ENCODE data around the gene SEPTIN12.
"Not testable (repeated sequence)": the region's sequence is repeated elsewhere in the genome, so short reads cannot be mapped to it uniquely, and the experiment has no call there.

The SEPTIN12 gene

DNA sequence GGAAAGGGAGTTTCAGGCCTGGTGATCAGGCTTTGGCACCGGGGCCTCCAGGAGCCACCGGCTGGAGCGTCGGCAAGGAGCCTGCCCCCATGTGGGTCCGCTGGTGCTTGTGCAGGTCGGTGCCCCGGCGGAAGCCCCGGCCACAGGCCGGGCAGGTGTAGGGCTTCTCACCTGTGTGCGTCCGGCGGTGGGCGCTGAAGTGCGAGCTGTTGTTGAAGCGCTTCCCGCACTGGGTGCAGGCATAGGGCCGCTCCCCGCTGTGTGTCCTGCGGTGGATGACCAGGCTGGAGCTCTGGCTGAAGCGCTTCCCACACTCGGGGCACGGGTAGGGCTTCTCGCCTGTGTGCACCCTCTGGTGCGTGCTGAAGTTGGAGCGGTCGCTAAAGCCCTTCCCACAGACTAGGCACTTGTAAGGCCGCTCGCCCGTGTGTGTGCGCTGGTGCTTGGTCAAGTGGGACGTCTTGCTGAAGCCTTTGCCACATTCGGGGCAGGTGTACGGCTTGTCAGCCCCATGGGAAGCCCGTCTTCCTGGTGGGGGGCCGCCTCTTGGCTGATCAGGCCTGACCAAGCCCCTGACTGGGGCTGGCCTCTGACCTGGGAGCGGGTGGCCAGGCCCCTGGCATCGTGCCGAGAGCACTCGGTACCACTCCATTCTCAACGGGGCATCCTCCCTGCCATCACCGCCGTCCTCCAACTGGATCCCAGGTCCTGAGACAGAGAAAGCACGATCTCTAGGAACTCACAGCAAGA is 35.6 kb downstream of the SEPTIN12 start:
- DNase-seq = no peak

DNA sequence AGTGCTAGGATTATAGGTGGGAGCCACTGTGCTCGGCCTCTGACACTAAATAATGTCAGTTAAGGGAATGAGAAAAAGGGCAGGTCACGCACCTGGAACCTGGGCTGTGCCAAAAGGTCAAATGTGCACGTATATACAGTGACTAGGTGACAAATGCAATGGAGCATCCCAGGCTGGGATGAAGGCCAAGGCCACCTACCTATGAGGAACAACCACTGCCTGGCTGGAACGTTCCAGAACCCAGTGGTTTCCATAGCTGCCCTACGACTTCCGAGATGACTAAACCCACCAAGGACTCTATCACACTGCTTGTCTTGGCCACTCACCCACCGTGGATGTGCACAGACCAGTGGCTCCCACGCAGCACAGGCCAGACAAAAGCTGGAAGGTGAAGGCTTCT is 37.2 kb downstream of the SEPTIN12 start:
- DNase-seq = no peak

DNA sequence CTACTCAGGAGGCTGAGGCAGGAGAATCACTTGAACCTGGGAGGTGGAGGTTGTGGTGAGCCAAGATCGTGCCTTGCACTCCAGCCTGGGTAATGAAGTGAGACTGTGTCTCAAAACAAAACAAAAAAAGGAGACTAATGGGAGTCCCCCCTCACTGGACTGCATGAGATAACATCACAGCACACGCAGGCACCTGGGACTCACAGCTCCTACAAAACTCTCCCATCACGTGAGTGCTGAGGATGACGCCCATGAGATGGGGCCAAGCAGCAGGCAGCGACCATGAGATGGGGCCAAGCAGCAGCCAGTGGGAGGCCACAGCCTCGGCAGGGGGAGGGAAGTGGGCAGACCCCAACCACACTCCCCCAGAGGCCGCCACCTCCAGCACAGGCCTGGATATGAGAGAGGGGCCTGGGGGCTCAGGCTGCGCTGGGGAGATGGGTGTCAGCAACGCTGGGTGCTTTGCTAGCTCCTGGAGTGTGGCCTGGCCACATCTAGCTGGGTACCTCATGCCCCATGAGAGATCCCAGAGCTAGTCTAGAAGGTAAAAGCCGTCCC is 38.4 kb downstream of the SEPTIN12 start:
- no peak for DNase-seq

DNA sequence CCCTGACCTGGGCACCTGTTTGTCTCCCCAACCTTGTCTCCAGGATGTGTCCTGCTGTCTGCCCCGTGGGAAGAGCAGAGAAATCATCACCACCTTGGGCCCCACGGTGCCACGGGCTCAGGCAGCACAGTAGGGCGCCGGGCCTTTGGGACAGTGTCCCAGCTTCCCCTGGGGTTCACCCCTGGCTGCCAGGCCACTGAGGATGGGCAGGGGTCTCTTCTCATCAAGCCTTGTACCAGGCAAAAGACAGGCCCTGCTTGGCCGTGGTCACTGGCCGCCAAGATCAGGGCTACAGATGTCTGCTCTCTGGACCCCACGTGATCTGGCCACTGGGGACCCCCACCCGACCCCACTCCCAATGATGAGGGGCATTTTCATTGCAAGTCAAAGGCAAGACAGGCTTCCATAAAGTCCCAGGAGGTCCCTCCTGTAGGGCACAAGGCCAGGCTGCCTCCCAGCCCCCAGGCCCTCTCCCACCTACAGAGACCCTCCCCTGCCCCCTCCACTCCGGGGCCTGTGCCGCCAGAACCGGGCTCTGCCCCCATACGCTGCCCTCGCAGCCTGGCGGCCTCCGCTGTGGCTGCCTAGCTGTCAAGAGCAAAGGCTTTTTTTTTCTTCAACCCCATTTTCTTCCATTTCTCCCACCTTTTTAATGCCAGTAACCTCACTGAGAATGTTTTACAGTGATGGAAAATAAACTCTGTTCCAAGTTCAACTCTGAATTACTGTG is 39.3 kb downstream of the SEPTIN12 start:
- no peak for DNase-seq

DNA sequence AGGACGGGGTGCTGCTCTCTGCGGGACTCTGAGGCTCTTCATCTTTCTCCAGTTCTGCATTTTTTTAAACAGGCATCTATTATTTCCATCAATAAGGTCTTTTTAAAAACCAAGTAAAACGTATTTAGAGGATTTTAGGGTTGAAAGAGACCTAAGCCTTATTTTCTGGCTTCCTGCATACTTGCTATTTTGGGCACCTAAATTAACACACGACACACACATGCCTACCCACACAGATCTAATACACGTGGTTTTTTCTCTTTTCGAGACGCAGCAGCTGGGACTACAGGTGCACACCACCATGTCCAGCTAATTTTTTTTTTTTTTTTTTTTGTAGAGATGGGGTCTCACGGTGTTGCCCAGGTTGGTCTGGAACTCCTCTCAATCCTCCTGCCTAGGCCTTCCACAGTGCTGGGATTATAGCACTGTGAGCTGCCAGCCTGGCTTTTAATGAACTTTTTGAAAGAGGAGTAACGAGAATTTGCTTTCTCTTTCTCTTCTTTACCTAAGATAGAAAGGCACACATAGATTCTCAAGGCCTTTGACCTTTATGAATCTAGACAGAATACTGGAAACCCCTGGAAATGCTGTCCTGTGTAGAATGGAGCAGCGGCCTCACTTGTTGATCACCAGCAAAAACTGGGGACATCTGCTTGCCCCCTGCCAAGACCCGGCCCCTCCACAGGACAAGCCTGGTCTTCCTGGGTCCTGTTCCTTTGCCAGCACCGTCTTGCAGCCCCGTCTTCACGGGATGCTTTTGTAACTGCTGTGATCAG is 40.1 kb downstream of the SEPTIN12 start:
- DNase-seq = no peak

DNA sequence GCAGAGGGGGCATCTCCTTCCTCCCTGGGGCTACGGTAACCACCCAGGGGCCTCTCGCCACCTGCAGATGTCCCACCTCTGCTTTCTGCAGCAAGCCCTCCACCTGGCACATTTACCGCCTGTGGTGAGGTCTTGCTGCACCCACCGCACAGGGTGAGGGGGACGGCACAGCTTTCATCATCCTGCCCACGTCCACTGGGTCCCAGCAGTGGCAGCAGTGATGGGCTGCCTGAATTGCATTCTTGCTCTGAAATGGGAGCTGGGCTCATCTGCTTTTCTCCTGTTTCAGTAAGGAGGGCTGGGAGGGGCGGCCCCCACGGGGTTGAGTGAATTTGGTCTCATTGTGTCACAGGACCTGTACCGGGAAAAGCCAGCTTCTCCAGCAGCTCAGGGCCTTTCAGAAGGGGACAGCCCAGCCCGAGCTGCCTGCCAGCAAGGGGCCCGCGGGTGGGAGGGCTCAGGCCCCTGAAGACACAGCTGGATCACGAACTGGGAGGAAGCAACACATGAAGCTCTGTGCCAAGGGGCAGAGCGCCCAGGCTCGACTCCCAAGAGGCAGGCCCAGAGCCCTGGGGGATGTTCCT is 41.1 kb downstream of the SEPTIN12 start:
- DNase-seq = no peak

DNA sequence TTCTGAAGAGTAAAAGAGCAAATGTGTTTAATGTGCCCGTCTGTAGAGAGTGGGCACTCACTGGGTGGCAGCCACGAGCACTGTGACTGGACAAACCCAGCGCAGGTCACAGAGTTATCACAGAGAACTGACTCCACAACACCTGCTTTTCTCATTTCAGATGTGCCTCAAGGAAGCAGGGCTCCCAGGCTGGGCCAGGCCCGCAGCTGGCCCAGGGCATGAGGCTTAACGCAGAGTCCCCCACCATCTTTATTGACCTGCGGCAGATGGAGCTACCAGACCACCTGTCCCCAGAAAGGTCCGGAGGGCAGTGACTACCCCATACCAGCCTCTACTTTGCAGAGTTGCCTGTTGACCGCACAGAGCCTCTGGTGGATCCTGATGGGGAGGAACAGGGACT is 41.9 kb downstream of the SEPTIN12 start:
- DNase-seq = no peak

DNA sequence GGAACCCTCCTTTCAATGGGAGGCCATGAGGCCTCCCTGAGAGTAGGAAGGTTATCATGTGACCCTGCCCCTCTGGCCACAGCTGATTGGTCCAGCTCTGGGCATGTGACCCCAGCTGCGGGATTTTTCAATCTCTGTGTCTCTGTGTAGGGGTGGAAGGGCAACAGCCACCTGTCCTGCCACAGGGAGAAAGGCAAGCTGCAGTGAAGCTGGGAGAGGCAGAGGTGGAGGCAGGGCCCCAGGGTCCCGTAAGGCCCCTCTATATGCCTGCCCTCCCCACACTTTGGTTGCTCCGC is 42.9 kb downstream of the SEPTIN12 start:
- no peak for DNase-seq

DNA sequence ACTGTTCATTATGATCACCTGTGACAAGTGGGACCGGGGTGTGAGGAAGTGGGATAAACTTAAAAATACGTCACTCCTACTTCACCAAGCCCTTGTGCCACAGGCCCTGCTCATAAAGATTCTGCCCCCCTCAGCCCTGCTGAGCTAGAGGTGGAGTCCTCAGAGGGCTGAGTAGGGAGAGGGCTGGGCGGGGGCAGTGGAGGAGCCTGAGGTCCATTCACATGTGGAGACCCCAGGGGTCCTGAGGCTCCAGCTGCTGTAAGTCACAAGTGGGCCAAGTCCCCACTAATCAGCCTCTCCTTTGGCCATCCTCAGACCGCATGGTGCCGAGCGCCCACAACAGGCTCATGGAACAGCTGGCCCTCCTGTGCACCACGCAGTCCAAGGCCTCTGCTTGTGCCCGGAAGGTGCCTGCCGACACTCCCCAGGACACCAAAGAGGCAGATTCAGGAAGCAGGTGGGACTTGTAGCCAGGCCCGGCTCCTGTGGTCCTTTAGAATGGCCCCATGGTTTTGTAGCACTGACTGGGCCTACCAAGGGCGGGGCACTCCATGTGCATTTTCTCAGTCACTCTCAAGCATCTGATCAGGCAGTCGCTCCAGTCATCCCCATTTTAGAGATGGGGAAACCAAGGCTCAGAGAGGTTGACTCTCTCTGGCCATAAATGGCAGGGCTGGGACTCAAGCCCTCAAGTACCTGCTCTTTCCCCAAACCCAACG is 43.4 kb downstream of the SEPTIN12 start:
- DNase-seq = peak; percentile 5

DNA sequence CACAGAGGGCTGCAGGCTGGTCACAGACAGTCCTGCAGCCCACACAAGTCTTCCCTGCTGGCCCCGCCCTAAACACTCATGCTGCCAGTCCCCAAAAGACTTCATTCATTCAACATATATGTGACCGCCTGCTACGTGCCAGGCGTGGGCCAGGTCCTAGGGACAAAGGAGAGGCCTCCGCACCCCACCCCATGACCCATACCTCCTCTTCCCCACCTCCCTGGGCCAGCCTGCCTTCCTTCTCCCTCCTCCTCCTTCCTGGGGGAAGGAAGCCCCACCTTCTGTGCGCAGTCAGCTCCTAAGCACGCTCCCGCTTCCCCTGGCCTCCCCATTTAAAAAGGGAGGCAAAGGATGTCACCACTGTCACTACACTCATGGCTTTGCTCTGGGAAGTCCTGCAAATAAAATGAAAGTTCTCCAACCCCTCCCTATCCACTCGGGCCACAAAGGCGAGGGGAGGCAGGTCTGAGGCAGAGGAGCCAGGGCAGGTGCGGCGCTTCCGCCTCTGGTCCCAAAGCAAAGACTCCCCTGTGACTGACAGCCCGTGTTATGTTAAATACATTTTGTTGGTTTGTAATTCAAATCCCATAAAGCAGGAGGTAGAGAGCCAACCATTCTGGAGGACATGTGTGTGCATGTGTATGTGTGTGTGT is 44.8 kb downstream of the SEPTIN12 start:
- no peak for DNase-seq

DNA sequence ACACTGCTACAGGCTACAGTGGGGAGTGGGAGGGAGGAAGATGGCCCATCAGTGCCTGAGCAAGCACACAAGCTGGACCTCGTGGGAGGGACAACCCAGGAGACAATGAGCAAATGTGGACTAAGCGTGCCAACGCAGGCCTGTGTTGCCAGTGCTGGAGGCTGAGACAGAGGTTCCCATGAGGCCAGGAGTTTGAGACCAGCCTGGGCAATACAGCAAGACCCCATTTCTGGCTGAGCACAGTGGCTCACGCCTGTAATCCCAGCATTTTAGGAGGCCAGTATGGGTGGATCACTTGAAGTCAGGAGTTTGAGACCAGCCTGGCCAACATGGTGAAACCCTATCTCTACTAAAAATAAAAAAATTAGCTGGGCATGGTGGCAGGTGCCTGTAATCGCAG is 49.8 kb downstream of the SEPTIN12 start:
- not testable (repeated sequence) for DNase-seq

DNA sequence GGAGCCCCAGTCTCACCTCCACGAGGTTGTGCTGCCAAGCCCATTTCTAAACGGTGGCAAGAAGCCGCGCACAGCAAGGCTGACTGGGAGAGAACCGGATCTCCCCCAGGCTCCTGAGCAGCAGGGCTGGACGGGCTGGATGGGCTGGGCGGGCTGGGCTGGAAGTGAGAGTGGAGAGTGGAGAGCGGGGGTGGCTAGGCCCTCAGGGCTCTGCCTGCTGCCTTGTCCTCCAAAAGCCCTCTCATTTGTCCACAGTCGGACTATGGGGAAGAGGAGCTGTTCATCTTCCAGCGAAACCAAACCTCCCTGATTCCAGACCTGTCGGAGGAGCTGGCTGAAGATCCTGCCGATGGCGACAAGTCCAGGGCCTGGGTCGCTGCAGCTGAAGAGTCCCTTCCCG is 50.6 kb downstream of the SEPTIN12 start:
- no peak for DNase-seq

DNA sequence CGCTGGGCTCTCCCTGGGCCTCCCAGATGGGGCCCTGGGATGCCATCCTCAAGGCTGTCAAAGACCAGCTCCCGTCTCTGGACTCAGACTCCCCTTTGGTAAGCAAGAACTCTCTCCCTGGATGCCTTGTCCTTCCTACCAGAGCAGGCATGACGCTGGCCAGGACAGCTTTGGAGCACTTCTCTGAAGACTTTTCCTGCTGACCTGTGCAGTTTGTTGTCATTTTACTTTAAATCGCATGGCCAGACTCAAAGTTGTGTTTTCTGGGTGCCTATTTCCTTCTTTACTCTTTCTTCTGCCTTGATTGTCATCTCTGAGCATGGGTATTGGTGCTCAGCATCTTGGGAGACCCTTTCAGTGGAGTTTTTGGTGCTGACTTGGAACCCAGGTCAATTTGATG is 51.6 kb downstream of the SEPTIN12 start:
- DNase-seq = no peak

DNA sequence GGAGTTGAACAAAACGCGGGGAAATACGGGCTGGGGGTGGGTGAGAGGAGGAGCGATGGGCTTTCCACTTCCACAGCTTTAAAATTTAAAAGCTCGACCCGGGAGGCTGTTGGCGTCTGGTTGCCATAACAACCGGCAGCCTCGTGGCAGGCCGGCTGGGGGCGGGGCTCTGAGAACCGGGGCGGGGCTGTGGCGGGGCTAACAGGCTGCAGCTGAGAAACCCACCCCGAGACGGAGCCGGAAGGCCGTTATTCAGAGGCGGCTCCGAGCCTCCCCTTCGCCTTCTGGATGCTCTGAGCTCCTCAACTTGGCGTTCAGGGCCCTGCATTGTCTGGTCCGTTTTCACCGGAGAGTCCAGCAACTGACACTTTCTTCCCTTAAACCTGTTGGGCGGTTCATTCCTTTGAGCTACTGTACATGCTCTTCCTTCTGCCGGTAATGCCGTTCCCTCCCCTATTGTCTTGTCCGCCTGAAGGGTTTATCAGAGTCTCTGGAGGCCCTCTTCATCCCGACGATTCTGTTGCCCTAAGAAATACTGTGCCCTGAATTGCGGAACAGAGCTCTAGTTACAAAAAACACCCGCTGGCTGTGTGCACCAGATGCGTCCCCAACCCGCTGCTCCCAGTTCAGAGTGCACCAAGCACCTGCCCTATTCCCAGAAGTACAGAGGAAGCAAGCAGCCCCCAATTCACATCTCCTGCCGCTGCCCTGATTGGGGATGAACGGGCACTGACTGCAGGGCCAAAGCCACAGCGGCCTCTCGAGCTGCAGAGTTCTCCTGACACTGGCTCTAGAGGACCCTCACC is 53.2 kb downstream of the SEPTIN12 start:
- DNase-seq = peak; percentile 94

DNA sequence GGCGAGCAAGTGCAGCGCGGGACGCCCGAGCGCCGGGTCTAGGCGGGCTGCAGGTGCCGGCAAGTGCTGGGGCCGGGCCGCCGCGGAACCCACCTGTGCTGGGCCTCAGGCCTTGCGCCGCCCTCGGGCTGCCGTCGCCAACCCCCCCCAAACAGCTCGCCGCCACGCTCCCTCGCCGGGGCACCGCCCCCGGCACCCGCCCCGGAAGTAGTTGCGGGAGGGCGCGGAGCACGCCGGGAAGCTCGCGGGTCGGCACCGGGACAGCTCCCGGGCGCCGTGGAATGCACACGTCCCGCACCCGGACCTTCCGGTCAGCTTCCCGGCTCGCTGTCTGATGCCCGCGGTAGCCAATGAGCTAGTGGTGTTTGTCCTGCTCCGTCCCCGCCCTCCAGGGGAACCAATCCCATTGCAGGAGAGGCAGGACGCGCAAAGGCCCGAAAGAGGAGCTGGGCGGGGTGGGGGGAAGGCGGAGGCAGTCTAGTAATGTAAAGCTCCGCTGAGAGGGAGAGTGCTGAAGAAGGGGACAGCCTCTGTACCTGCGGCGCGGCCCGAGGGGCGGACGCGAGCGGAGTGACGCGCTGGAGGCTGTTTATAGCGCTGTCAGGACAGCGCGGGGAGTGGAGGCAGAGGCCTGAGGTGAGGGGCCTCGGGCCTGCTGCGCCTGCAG is 53.9 kb downstream of the SEPTIN12 start, which contains the start of the genes ANKS3 and DNAAF8:
TSS of gene ANKS3 (minus strand) at position 209 of the 667 bp plus-strand sequence. CDS start 4,122 bp downstream, outside the sequence.
TSS of gene DNAAF8 (plus strand) at position 475 of the 667 bp plus-strand sequence. CDS start 1,978 bp downstream, outside the sequence.
- DNase-seq = peak; percentile 96

DNA sequence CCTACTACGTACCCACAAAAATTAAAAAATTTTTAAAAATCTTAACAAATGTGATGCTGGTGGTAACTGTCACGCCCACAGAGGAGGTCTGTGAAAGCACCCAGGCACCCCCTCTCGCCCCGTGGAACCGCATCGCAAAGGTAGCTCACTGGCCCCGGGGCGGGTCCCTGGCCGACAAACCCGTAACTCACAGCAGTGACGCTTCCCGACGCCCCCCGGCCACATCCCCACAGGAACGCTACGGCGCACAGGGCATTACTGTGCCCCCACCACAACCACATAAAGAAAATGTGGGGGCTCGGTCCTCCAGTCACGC is 54.4 kb downstream of the SEPTIN12 start:
- DNase-seq = no peak

DNA sequence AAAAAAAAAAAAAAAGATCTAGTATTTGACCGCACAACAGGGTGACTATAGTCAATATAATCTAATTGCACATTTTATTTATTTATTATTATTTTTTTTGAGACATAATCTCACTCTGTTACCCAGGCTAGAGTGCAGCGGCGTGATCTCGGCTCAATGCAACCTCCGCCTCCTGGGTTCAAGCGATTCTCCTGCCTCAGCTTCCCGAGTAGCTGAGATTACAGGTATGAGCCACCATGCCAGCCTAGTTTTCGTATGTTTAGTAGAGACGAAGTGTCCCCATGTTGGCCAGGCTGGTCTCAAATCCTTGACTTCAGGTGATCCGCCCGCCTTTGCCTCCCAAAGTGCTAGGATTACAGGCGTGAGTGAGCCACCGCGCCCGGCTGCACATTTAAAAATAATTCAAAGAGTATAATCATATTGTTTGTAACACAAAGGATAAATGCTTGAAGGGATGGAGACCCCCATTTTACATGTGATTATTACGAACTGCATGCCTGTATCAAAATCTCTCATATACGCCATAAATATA is 54.9 kb downstream of the SEPTIN12 start:
- DNase-seq = peak; percentile 29

DNA sequence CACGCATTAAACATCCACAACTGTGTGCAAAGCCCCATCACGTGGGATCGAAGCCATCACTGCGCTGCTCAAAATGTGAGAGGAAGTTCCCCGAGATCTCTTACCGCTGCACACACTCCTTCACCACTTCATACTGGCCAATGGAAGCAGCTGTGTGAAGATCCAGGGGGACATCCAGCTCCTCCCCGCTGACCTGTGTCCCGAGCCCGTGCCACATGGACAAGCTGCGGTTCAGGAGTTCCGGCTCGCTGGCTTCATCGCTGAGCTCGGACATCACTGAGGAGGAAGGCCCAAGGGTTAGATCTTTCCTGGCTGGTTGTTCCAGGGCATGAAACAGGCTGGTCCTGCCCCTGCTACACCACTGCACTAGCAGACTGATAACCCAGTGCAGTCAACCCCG is 58.3 kb downstream of the SEPTIN12 start:
- DNase-seq = no peak

DNA sequence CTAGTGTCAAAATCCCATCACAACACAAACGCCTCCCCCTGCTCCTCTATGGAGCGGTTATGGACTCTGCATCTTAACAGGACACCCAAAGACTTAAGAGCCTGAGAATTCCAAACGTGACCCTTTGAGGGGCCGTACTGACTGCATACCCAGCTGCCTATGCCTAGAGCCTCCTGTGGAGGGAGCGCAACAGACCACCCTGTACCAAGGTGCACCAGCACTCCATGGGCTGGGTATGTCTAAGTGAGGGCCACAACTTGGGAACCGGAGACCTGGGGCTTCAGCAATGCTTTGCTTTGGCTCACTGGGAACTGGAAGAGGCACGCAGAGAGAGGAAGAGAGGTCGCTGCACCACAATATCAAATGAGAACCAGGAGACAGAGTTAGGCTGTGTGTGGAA is 59.5 kb downstream of the SEPTIN12 start:
- DNase-seq = no peak
